HG03342 (cell line): ENCODE measurements around the gene RRP36.
"Not testable (repeated sequence)": the region's sequence is repeated elsewhere in the genome, so short reads cannot be mapped to it uniquely, and the experiment has no call there.

Source experiments
- ATAC-seq: cut with Tn5 transposase; IDR thresholded peaks from one replicate; pipeline ENCODE4 v1.9.1; 2021; ENCODE audit warnings: mild to moderate bottlenecking, moderate library complexity; ENCODE audit not compliant: unreplicated experiment

Gene RRP36

GRCh38 chr6:43036712-43037111 is 15.3 kb downstream of the RRP36 start:
- no peak for ATAC-seq

- no peak for ATAC-seq
Observed at GRCh38 chr6:43037197-43037596, 15.8 kb downstream of the RRP36 start.

GRCh38 chr6:43037706-43038105 is 16.3 kb downstream of the RRP36 start:
- no peak for ATAC-seq

GRCh38 chr6:43038727-43039126 is 17.3 kb downstream of the RRP36 start:
- ATAC-seq, result no peak

- no peak for ATAC-seq
Observed at GRCh38 chr6:43040542-43041257, 19.3 kb downstream of the RRP36 start.

GRCh38 chr6:43041475-43041874 is 20.1 kb downstream of the RRP36 start:
- not testable (repeated sequence) for ATAC-seq

- ATAC-seq, result no peak
Observed at GRCh38 chr6:43043310-43043709, 21.9 kb downstream of the RRP36 start.

GRCh38 chr6:43045371-43045930 is 24.0 kb downstream of the RRP36 start:
- no peak for ATAC-seq

GRCh38 chr6:43047998-43048397 is 26.6 kb downstream of the RRP36 start:
- no peak for ATAC-seq

- no peak for ATAC-seq
Observed at GRCh38 chr6:43050981-43051380, 29.6 kb downstream of the RRP36 start.

GRCh38 chr6:43052225-43052841 is 30.9 kb downstream of the RRP36 start:
- no peak for ATAC-seq

GRCh38 chr6:43052842-43053544 is 31.6 kb downstream of the RRP36 start:
- peak; percentile 11 for ATAC-seq

- ATAC-seq, result peak; percentile 89
Observed at GRCh38 chr6:43053545-43054205, 32.3 kb downstream of the RRP36 start, which contains the start of gene CUL7. Gene CUL7, minus strand, starts transcription at chr6:43053851. Its CDS starts 1,063 bp downstream, at chr6:43052788.

GRCh38 chr6:43054206-43054943 is 33.0 kb downstream of the RRP36 start:
- ATAC-seq, result no peak

GRCh38 chr6:43055966-43056365 is 34.5 kb downstream of the RRP36 start:
- ATAC-seq, result no peak

GRCh38 chr6:43058531-43058930 is 37.1 kb downstream of the RRP36 start:
- ATAC-seq, result no peak

- peak; percentile 84 for ATAC-seq
Observed at GRCh38 chr6:43059168-43060033, 38.0 kb downstream of the RRP36 start, which contains the start of the genes KLC4 and MRPL2. Gene KLC4, plus strand, starts transcription at chr6:43059631. Its CDS starts 1,705 bp downstream, at chr6:43061336. Gene MRPL2, minus strand, starts transcription at chr6:43059434. Its CDS starts 53 bp downstream, at chr6:43059381.

- ATAC-seq, result no peak
Observed at GRCh38 chr6:43060034-43060754, 38.8 kb downstream of the RRP36 start.
